CD4-positive, alpha-beta memory T cell (primary cell): ENCODE measurements around the gene SAMD1. TPM values are rescaled to one million over a fixed set of nuclear protein-coding genes. Genes with fewer than 3 reads are reported as not detected.

Experiments
- CTCF ChIA-PET: fragments of 350-600 bp; sonication (Branson Sonifier 250); formaldehyde crosslinking; loops from one replicate; lab custom pipeline; 2021; ENCODE audit warnings: inconsistent platforms; ENCODE audit not compliant: partially characterized antibody; lab: Charles Lee
- POLR2A ChIA-PET: fragments of 350-600 bp; sonication (Branson Sonifier 250); formaldehyde crosslinking; loops from one replicate; lab custom pipeline; 2021; ENCODE audit not compliant: partially characterized antibody; lab: Charles Lee
- DNase-seq, 5 donors: peaks; one replicate each; pipeline versions ENCODE4 v3.0.0 to v3.0.0-alpha.2; 2020 to 2022; ENCODE audit warnings: mixed read lengths in 1 of 5
- H3K27ac ChIP-seq: one replicate; pipeline ENCODE4 v1.7.0; 2013; ENCODE audit warnings: low read depth, low read length
- H3K27me3 ChIP-seq: 2 replicates; pipeline ENCODE4 v1.7.0; 2013; ENCODE audit warnings: mild to moderate bottlenecking, low read length, moderate library complexity; ENCODE audit not compliant: insufficient read depth
- H3K36me3 ChIP-seq: 2 replicates; pipeline ENCODE4 v1.7.0; 2013; ENCODE audit warnings: mild to moderate bottlenecking, low read length, moderate library complexity; ENCODE audit not compliant: insufficient read depth
- H3K4me1 ChIP-seq: 2 replicates; pipeline ENCODE4 v1.7.0; 2013; ENCODE audit warnings: mild to moderate bottlenecking, low read length, moderate library complexity; ENCODE audit not compliant: insufficient read depth
- H3K4me3 ChIP-seq, 2 donors: one replicate each; pipeline ENCODE4 v1.7.0; 2013; ENCODE audit warnings: low read length in 2 of 2, mild to moderate bottlenecking in 1 of 2
- H3K9me3 ChIP-seq, 2 donors: one replicate each; pipeline ENCODE4 v1.7.0; 2013; ENCODE audit warnings: low read length in 2 of 2, control low read depth in 1 of 2; ENCODE audit not compliant: control insufficient read depth in 1 of 2
- H3K27ac Mint-ChIP-seq, 7 donors: one replicate each; pipeline ENCODE4 v1.8.0; 2020 to 2021; ENCODE audit warnings: mixed read lengths in 7 of 7, mild to moderate bottlenecking in 6 of 7, inconsistent platforms in 3 of 7, moderate library complexity in 3 of 7
- H3K27me3 Mint-ChIP-seq, 2 donors: one replicate each; pipeline ENCODE4 v1.8.0; 2020 to 2021; ENCODE audit warnings: mixed read lengths in 2 of 2
- H3K36me3 Mint-ChIP-seq, 2 donors: one replicate each; pipeline ENCODE4 v1.8.0; 2020 to 2021; ENCODE audit warnings: mixed read lengths in 2 of 2, inconsistent platforms in 1 of 2, mild to moderate bottlenecking in 1 of 2
- H3K4me1 Mint-ChIP-seq, 4 donors: one replicate each; pipeline ENCODE4 v1.8.0; 2020 to 2021; ENCODE audit warnings: mixed read lengths in 4 of 4, mild to moderate bottlenecking in 1 of 4
- H3K4me3 Mint-ChIP-seq, 8 donors: one replicate each; pipeline ENCODE4 v1.8.0; 2020 to 2021; ENCODE audit warnings: mixed read lengths in 8 of 8, mild to moderate bottlenecking in 7 of 8, moderate library complexity in 6 of 8, inconsistent platforms in 3 of 8
- H3K9me3 Mint-ChIP-seq, 8 donors: one replicate each; pipeline ENCODE4 v1.8.0; 2020 to 2021; ENCODE audit warnings: mixed read lengths in 8 of 8, mild to moderate bottlenecking in 5 of 8, inconsistent platforms in 3 of 8, moderate library complexity in 1 of 8
- intact Hi-C: fragments of 100-400 bp; cut with micrococcal nuclease; formaldehyde crosslinking; loops from one replicate; pipeline ENCODE4 v1.15.1; 2023
- polyA plus RNA-seq, 2 donors: library from polyadenylated mRNA; unstranded; fragments of 300-500 nt; fragmentation: Illumina TruSeq; gene quantifications; one replicate each; pipeline ENCODE4 v1.2.3, GENCODE V29; 2021
- total RNA-seq, 2 experiments: library from RNA; stranded (reverse); gene quantifications; one replicate each; pipeline ENCODE4 v1.2.3, GENCODE V29; 2021

Gene SAMD1
- total and polyA plus RNA-seq, 4 experiments from 2014 or later = 0.16 to 43.3 (median 19.5) TPM

- H3K36me3 Mint-ChIP-seq = peaks cover 0 to 1% of the 10 kb centered on the region in 2 donors
- intact Hi-C loops = loop anchor here (1.0 to 10.0 kb wide), 9 partner anchors 15 to 477 kb away; partner anchors contain the start of genes DCAF15 and SAMD1
- H3K27me3 Mint-ChIP-seq = no peaks in the 10 kb centered on the region
- Histone ChIP-seq H3K27ac (peak overlapping the region; percentile 61), H3K4me3 (peak overlapping the region; percentile 70 to 90), H3K27me3 (no peaks in the 10 kb centered on the region), H3K9me3 (no peaks in the 10 kb centered on the region), H3K4me1 (peaks cover 31% of the 10 kb centered on the region), H3K36me3 (no peaks in the 10 kb centered on the region)
- peak overlapping the region; percentile 70 to 97 (median 88) for H3K27ac Mint-ChIP-seq
- no peaks in the 10 kb centered on the region for H3K9me3 Mint-ChIP-seq
- ChIA-PET POLR2A (interaction anchor here (0.7 to 4.2 kb wide), 11 partner anchors 7 to 211 kb away, joined by 3 to 30 read pairs (median 4); partner anchors contain the start of genes ASF1B, DCAF15, IL27RA and PRKACA), CTCF (interaction anchor here (0.6 to 6.9 kb wide), 25 partner anchors 8 to 199 kb away, joined by 3 to 65 read pairs (median 5); partner anchors contain the start of genes ASF1B, IL27RA and PALM3)
- H3K4me1 Mint-ChIP-seq = peaks cover 7 to 28% (median 15%) of the 10 kb centered on the region in 4 donors
- H3K4me3 Mint-ChIP-seq = peak overlapping the region; percentile 89 to 98 (median 93)
- DNase-seq = no peak
These were observed 16.4 kb downstream of the SAMD1 start for GRCh38 chr19:14073925-14074838.

GRCh38 chr19:14073261-14073924 lies 17.2 kb downstream of the SAMD1 start:
- no peaks in the 10 kb centered on the region for H3K36me3 ChIP-seq
- H3K27me3 ChIP-seq = no peaks in the 10 kb centered on the region
- CTCF ChIA-PET = interaction anchor here (0.7 to 6.9 kb wide), 32 partner anchors 9 to 285 kb away, joined by 3 to 65 read pairs (median 5); partner anchors contain the start of genes ASF1B, IL27RA and PALM3
- POLR2A ChIA-PET = interaction anchor here (0.5 to 4.2 kb wide), 15 partner anchors 8 to 210 kb away, joined by 3 to 30 read pairs (median 6); partner anchors contain the start of genes ASF1B, DCAF15, IL27RA and PRKACA
- Mint-ChIP-seq H3K36me3 (peaks cover 0 to 1% of the 10 kb centered on the region in 2 donors), H3K4me1 (peaks cover 7 to 28% (median 15%) of the 10 kb centered on the region in 4 donors), H3K4me3 (peak overlapping the region; percentile 89 to 98 (median 93)), H3K9me3 (no peaks in the 10 kb centered on the region), H3K27ac (peak overlapping the region; percentile 70 to 97 (median 88)), H3K27me3 (no peaks in the 10 kb centered on the region)
- peak overlapping the region; percentile 70 to 90 for H3K4me3 ChIP-seq
- no peaks in the 10 kb centered on the region for H3K9me3 ChIP-seq
- H3K4me1 ChIP-seq = peaks cover 31% of the 10 kb centered on the region
- H3K27ac ChIP-seq = peak overlapping the region; percentile 61
- intact Hi-C loops = loop anchor here (1.0 to 10.0 kb wide), 9 partner anchors 15 to 477 kb away; partner anchors contain the start of genes DCAF15 and SAMD1
- peak; percentile 80 to 88 (median 84) for DNase-seq

- H3K4me1 ChIP-seq = peaks cover 31% of the 10 kb centered on the region
- H3K4me3 Mint-ChIP-seq = peak within 1 kb of the TSS; percentile 89 to 98 (median 93)
- peak within 1 kb of the TSS; percentile 36 to 70 for H3K4me3 ChIP-seq
- POLR2A ChIA-PET = interaction anchor here (0.5 to 4.2 kb wide), 9 partner anchors 9 to 192 kb away, joined by 4 to 30 read pairs (median 11); partner anchors contain the start of genes ASF1B, IL27RA, PRKACA and RFX1
- no peak for DNase-seq
- peak within 1 kb of the TSS; percentile 61 for H3K27ac ChIP-seq
- H3K4me1 Mint-ChIP-seq = peaks cover 7 to 28% (median 15%) of the 10 kb centered on the region in 4 donors
- peak within 1 kb of the TSS; percentile 70 to 97 (median 88) for H3K27ac Mint-ChIP-seq
- H3K36me3 ChIP-seq = no peaks in the 10 kb centered on the region
- no peaks in the 10 kb centered on the region for H3K27me3 ChIP-seq
- no peaks in the 10 kb centered on the region for H3K27me3 Mint-ChIP-seq
- H3K9me3 ChIP-seq = no peaks in the 10 kb centered on the region
- peaks cover 0 to 1% of the 10 kb centered on the region in 2 donors for H3K36me3 Mint-ChIP-seq
- no peaks in the 10 kb centered on the region for H3K9me3 Mint-ChIP-seq
- intact Hi-C loops = loop anchor here (1.0 to 10.0 kb wide), 9 partner anchors 14 to 476 kb away; partner anchors contain the start of genes DCAF15 and SAMD1
- CTCF ChIA-PET = interaction anchor here (0.7 to 6.9 kb wide), 27 partner anchors 9 to 284 kb away, joined by 3 to 65 read pairs (median 5); partner anchors contain the start of genes ASF1B, IL27RA, NANOS3 and PALM3
These were observed 17.9 kb downstream of the SAMD1 start, which contains the start of gene MISP3 for GRCh38 chr19:14072535-14073260. Gene MISP3, plus strand, starts transcription at chr19:14072786. Its CDS starts 524 bp downstream, at chr19:14073310.

- intact Hi-C loops = loop anchor here (10.0 kb wide), 1 partner anchor 116 kb away; the partner anchor contains the start of gene DCAF15
These were observed 20.1 kb downstream of the SAMD1 start for GRCh38 chr19:14070268-14071050.

GRCh38 chr19:14066134-14066533 lies 24.4 kb downstream of the SAMD1 start:
- peaks cover 0 to 9% (median 0%) of the 10 kb centered on the region in 4 donors for H3K4me1 Mint-ChIP-seq
- Histone ChIP-seq H3K4me1 (no peaks in the 10 kb centered on the region), H3K9me3 (no peaks in the 10 kb centered on the region), H3K4me3 (no peak overlapping the region), H3K27me3 (no peaks in the 10 kb centered on the region), H3K27ac (no peak overlapping the region), H3K36me3 (no peaks in the 10 kb centered on the region)
- H3K36me3 Mint-ChIP-seq = no peaks in the 10 kb centered on the region
- peaks cover 0 to 1% (median 0%) of the 10 kb centered on the region in 8 donors for H3K9me3 Mint-ChIP-seq
- no peak for DNase-seq
- POLR2A ChIA-PET = no interaction called here
- H3K27ac Mint-ChIP-seq = peak overlapping the region in 2 of 7 donors; percentile 1 to 72
- CTCF ChIA-PET = interaction anchor here (1.5 kb wide), 1 partner anchor 204 kb away, joined by 3 read pairs; no protein-coding TSS in a partner anchor
- peaks cover 1 to 7% of the 10 kb centered on the region in 2 donors for H3K27me3 Mint-ChIP-seq
- intact Hi-C loops = no loop called here
- H3K4me3 Mint-ChIP-seq = no peak overlapping the region

More at GRCh38 chr19:14070268-14071050, 20.1 kb downstream of the SAMD1 start:
- ChIA-PET POLR2A (interaction anchor here (0.6 to 4.2 kb wide), 4 partner anchors 17 to 190 kb away, joined by 3 to 30 read pairs (median 3); no protein-coding TSS in a partner anchor), CTCF (interaction anchor here (0.6 to 6.9 kb wide), 13 partner anchors 10 to 209 kb away, joined by 3 to 65 read pairs (median 4); partner anchors contain the start of genes ASF1B and PALM3)
- H3K4me1 Mint-ChIP-seq = peaks cover 7 to 26% (median 15%) of the 10 kb centered on the region in 4 donors
- H3K9me3 ChIP-seq = no peaks in the 10 kb centered on the region
- no peaks in the 10 kb centered on the region for H3K36me3 ChIP-seq
- no peaks in the 10 kb centered on the region for H3K9me3 Mint-ChIP-seq
- H3K4me3 ChIP-seq = no peak overlapping the region
- H3K4me1 ChIP-seq = peaks cover 31% of the 10 kb centered on the region
- peaks cover 1 to 5% of the 10 kb centered on the region in 2 donors for H3K27me3 Mint-ChIP-seq
- H3K27me3 ChIP-seq = no peaks in the 10 kb centered on the region
- no peak overlapping the region for H3K27ac Mint-ChIP-seq
- peak overlapping the region in 4 of 8 donors; percentile 33 to 55 (median 50) for H3K4me3 Mint-ChIP-seq
- H3K27ac ChIP-seq = no peak overlapping the region
- peaks cover 0 to 1% of the 10 kb centered on the region in 2 donors for H3K36me3 Mint-ChIP-seq
- no peak for DNase-seq
